GM10248 (cell line): ENCODE results near the gene TMEM132C.

Source experiments
- CTCF ChIA-PET: fragments of 300-600 bp; sonication (Branson Sonifier 250); formaldehyde crosslinking; extraction: SDS; loops from one replicate; lab custom pipeline; 2021; ENCODE audit warnings: antibody characterized with exemption; lab: Yijun Ruan, JAX
- POLR2A ChIA-PET: fragments of 350-650 bp; sonication (Branson Sonifier 250); formaldehyde crosslinking; extraction: SDS; loops from one replicate; lab custom pipeline; 2020; ENCODE audit warnings: antibody characterized with exemption; lab: Yijun Ruan, JAX
- DNase-seq: peaks from one replicate; pipeline ENCODE4 v3.0.0; 2012; ENCODE audit errors: extremely low spot score
- TF ChIP-seq, protein P1 (sequence below): IDR thresholded peaks from 2 replicates; pipeline ENCODE4 v1.5.1; 2012; ENCODE audit warnings: mild to moderate bottlenecking, low read depth; ENCODE audit errors: extremely low read depth, missing control alignments, control extremely low read depth

TMEM132C gene

DNA sequence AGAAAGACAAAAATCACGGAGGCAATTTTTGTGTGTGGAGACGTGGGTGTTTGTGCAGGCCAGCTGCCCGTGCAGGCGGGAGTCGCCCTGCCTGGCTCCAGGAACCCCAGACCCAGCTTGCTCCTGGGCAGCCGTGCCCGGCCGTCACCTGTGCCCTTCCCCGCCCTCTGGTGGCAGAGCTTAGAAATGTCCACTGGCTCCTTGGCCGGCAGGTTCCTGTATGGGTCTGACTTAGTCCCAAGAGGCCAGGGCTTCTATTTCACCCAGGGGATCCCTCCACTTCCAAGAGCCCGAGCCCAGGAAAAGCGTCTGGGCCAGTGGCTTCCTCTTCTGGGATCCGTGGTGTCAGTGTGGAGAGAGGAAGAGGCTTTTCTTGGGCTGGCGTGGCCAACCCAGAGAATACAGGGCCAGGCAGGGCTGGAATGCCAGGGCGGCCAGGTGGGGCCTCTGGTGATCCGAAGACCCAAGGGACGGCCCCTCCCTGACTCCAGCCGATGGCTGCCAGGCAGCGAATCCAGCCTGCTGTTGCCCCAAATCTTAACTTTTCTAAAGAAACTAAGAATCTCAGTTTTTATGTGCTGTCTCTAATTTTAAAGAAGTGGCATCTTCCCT is 120.9 kb downstream of the TMEM132C start:
- TF ChIP-seq, protein P1, sequence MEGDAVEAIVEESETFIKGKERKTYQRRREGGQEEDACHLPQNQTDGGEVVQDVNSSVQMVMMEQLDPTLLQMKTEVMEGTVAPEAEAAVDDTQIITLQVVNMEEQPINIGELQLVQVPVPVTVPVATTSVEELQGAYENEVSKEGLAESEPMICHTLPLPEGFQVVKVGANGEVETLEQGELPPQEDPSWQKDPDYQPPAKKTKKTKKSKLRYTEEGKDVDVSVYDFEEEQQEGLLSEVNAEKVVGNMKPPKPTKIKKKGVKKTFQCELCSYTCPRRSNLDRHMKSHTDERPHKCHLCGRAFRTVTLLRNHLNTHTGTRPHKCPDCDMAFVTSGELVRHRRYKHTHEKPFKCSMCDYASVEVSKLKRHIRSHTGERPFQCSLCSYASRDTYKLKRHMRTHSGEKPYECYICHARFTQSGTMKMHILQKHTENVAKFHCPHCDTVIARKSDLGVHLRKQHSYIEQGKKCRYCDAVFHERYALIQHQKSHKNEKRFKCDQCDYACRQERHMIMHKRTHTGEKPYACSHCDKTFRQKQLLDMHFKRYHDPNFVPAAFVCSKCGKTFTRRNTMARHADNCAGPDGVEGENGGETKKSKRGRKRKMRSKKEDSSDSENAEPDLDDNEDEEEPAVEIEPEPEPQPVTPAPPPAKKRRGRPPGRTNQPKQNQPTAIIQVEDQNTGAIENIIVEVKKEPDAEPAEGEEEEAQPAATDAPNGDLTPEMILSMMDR: peak; percentile 67
- CTCF ChIA-PET: interaction anchor here (0.5 to 1.3 kb wide), 3 partner anchors 9 to 128 kb away, joined by 3 to 4 read pairs (median 3); no protein-coding TSS in a partner anchor
- peak; percentile 46 for DNase-seq
- POLR2A ChIA-PET: no interaction called here

DNA sequence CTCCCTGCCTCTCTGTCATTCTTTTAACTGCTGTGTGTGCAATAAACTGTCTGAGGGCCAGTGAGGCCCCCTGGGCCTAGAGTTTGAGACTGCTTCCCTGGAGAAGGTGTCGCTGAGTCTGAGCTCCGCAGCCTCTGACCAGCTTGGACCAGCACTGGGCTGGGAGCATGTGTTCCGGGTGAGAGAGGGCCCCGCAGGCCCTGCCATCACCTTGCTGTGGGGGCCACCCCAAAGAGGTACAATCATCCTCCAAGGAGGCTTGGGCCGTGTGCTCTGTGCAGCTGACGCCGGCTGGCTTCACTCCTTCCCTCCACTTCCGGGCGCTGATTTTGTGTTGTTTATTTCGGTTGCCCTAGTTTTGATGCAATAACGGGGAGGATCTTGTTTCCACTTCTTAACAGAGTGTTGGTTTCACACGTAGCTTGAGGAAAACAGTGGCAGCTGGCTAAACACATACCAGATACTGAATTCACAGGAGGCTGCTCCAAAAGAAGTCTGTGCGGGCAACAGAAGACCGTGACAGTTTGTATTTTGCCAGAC is 121.6 kb downstream of the TMEM132C start:
- CTCF ChIA-PET: interaction anchor here (0.5 kb wide), 1 partner anchor 21 kb away, joined by 3 read pairs; no protein-coding TSS in a partner anchor

DNA sequence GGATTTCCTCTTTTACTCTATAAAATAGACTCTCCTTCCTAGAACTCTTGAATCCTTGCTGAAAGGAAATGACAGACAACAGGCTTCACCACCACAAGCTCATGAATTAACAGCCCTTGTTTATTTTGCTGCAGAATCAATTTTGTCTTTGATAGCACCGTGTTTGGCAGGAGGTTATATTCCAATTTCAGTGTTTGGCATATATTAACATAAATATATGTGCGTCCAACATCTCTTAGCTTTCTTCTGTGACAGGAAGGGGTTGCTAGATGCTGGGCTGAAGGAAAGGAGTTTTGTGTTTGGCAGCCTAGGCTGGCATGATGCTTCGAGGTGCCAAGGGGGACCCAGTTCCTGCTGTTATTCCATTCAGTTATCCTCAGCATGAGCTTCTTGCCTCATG is 126.4 kb downstream of the TMEM132C start:
- ChIA-PET POLR2A (no interaction called here), CTCF (interaction anchor here (1.2 kb wide), 1 partner anchor 12 kb away, joined by 4 read pairs; no protein-coding TSS in a partner anchor)
- TF ChIP-seq, protein P1: no peak
- DNase-seq: no peak

More for the DNA sequence above, 121.6 kb downstream of the TMEM132C start:
- TF ChIP-seq, protein P1: no peak
- no peak for DNase-seq
- POLR2A ChIA-PET: no interaction called here

DNA sequence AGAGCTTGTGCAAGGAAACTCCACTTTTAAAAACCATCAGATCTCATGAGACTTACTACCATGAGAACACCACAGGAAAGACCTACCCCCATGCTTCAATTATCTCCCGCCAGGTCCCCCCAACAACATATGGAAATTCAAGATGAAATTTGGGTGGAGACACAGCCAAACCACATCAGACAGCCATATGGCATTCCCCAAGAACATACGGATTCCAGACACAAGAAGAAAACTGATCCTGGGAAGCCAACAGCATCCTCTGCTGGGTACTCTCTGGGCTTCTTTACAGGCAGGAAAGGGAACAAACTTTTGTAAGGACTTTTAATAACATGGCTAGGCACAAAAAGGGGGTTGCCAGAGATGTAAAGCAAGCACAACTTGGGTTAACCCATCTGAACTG is 127.2 kb downstream of the TMEM132C start:
- CTCF ChIA-PET: interaction anchor here (1.2 kb wide), 1 partner anchor 11 kb away, joined by 4 read pairs; no protein-coding TSS in a partner anchor
- TF ChIP-seq, protein P1: no peak
- POLR2A ChIA-PET: no interaction called here
- DNase-seq: no peak

DNA sequence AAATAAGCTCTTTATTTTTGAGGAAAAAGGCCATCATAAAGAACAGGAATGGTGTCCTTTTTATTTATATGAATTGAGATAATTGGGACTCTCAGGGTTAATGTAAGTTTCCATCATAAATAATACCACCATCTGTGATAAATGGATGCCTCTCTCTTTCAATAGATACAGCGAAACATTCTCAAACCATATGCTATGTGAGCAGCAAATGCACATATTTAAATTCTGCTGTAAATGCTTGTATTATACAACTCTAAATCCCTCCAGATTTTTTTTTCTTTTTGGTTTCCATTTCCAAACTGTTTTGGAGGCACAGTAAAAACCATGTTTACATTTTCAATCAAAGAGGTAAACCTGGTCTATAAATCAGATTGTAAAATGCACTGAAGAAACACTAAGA is 132.3 kb downstream of the TMEM132C start:
- ChIA-PET POLR2A (no interaction called here), CTCF (interaction anchor here (2.6 kb wide), 1 partner anchor 21 kb away, joined by 7 read pairs; no protein-coding TSS in a partner anchor)
- no peak for DNase-seq
- TF ChIP-seq, protein P1: no peak

DNA sequence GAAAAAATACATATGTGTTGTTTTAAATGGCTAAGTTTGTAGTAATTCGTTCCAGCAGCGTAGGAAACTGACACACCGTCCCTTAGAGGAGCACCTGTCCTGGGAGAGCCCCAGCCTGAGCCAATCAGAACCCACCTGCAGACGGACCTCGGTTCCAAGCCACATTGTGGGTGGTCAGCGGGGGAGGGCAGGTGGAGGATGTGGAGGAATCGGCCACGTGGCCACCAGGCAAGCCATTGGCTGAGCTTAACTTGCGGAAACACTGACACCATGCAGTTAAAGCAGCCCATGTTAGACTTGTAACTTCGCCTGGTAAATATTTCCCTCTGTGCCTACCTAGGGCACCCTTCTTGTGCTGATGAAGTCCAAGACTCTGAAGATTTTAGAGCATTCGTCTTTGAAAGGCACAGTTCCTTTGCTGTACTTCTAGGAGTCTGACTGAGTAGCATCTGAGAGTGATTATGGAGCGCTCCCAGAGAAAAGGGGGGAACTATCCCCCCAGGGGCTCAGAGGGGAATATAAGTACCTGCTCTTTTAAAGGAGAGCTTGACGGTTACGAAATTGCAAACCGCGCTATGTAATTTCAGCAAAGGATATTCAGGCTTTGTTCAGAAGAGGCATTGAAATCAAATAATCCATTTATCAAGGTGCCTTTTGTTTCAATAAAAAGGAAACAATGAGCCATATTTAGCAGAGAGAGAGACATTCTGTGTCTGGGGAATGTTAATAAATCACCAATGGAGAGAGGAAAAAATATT is 135.7 kb downstream of the TMEM132C start:
- TF ChIP-seq, protein P1: no peak
- no peak for DNase-seq
- POLR2A ChIA-PET: no interaction called here
- CTCF ChIA-PET: no interaction called here
